Rectal smooth muscle tissue (tissue), 1 donor: ENCODE data around the gene WDR54.
"Not testable (repeated sequence)": the region's sequence is repeated elsewhere in the genome, so short reads cannot be mapped to it uniquely, and the experiment has no call there.

Experiments
- H3K27ac ChIP-seq: one replicate; pipeline ENCODE4 v1.7.0; 2013; ENCODE audit warnings: low read depth, low read length, inconsistent platforms
- H3K27me3 ChIP-seq: one replicate; pipeline ENCODE4 v1.7.0; 2013; ENCODE audit warnings: low read length; ENCODE audit not compliant: control insufficient read depth, insufficient read depth
- H3K36me3 ChIP-seq: one replicate; pipeline ENCODE4 v1.7.0; 2013; ENCODE audit warnings: low read length; ENCODE audit not compliant: control insufficient read depth, insufficient read depth
- H3K4me1 ChIP-seq: one replicate; pipeline ENCODE4 v1.7.0; 2013; ENCODE audit warnings: low read length; ENCODE audit not compliant: control insufficient read depth, insufficient read depth
- H3K4me3 ChIP-seq: one replicate; pipeline ENCODE4 v1.7.0; 2013; ENCODE audit warnings: low read length
- H3K9ac ChIP-seq: one replicate; pipeline ENCODE4 v1.7.0; 2013; ENCODE audit warnings: low read length

WDR54 gene

DNA sequence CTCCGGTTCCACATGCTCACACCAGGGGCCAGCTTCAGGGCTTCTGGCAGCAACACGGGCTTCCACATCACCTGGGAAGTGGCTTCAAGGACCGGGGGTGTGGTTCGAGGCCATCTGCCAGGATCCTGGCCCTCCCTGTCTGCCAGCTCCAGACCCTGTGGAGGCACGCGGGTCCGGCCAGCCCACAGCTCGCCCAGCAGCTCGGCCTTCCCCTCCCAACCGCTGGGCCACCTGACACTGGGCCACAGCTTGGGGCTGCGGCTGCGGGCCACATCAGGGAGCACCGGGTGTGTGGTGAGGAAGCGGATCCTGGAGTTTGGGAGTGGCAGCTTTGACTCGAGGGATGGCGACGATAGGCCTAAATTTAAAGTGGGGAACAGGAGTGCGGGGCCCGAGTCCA lies 7.1 kb upstream of the WDR54 start:
- H3K9ac ChIP-seq: no peak overlapping the region
- peaks cover 4% of the 10 kb centered on the region for H3K4me1 ChIP-seq
- no peaks in the 10 kb centered on the region for H3K36me3 ChIP-seq
- no peaks in the 10 kb centered on the region for H3K27me3 ChIP-seq
- H3K4me3 ChIP-seq: peak overlapping the region; percentile 70
- no peak overlapping the region for H3K27ac ChIP-seq

DNA sequence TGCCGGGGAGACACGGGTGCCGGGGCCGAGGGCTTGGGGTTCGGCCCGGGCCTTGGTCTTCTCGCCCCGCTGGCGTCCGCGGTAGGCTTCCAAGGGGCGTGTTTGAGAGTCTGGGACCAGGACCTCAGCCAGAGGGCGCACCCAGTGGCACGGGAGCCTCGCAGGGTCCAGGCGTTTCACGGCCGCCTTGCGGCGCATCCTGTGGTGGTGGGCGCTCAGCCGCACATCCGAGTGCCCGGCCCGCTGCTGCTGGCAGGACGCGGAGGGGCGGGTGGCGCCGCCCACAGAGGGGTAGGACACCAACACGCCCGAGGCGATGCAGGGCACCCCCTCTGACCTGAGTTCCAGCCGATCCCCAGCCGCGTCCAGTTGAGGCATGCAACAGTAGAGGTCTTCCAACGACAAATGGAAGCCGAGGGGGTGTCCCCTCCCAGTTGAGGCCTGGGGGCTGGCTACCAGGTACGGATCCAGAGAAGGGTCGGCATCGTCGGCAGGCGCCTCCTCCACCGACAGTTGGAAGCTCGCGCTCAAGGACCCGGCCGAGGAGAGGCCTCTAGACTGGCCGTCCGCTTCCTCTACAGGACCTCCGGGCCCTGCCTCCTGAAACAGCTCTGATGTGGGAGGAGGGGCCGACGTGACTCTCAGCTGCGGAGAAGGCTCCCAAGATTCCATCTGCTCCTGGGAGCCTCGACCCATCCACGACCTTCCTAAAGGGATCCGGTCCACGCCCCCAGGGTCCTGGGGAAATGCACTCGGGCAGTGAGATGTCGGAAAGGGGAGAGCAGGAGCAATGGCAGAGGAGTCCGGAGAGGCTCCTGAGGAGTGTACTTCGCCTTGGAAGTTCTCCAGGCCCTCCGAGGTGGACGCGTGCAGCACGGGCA lies 6.4 kb upstream of the WDR54 start:
- H3K4me1 ChIP-seq: peaks cover 4% of the 10 kb centered on the region
- no peaks in the 10 kb centered on the region for H3K27me3 ChIP-seq
- no peak overlapping the region for H3K27ac ChIP-seq
- H3K4me3 ChIP-seq: peak overlapping the region; percentile 70
- H3K9ac ChIP-seq: peak overlapping the region; percentile 8
- no peaks in the 10 kb centered on the region for H3K36me3 ChIP-seq

DNA sequence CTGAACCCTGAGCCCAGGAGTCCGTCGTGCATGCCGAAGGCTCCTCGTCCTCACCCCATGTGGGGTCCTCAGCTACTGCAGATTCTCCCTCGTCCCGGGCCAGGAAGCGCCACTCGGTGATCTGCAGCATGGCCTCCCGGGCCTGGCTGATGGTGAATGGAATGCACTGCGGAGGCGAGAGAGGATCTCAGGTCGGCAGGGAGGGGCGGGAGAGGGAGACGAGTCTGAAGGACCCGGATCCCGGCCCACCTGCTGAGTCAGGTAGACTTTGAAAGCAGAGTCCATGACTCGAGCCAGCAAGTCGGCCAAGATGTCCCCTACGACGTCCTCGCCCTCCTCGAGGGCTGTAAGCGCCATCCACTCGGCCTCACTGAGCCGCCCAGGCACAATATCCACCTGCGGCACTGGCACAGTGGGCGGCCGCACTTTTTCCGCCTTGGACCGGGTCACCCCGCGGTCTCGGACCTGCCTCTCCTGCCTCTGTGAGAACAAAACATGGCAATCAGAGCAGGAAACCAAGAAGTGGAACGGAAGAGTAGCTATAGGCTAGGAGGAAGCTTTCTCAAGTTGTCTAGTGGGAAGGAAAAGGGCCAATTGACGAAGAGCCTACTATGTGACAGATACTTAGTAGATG lies 5.7 kb upstream of the WDR54 start:
- Histone ChIP-seq H3K27ac (no peak overlapping the region), H3K4me1 (peaks cover 4% of the 10 kb centered on the region), H3K36me3 (no peaks in the 10 kb centered on the region), H3K27me3 (no peaks in the 10 kb centered on the region), H3K4me3 (peak overlapping the region; percentile 70), H3K9ac (no peak overlapping the region)

DNA sequence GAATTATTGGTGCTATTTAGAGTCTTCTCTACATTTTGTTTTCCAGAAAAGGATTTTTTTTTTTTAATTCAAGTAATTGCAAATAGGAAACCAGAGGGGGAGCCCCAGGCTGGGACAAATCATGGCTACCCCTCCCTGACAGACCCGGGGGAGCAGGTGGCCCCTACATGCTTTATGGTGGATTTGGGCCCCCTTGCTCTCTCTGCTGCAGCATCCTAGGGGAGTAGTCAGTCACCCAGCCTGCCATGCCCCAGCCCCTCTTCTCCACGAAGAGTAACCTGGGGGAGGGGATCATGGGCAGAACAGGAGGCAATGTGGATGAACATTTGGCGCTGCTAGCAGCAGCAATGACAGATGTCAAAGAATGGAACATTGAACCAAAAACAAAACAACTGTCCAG lies 4.8 kb upstream of the WDR54 start:
- Histone ChIP-seq H3K4me1 (peaks cover 4% of the 10 kb centered on the region), H3K36me3 (no peaks in the 10 kb centered on the region), H3K27ac (no peak overlapping the region), H3K9ac (no peak overlapping the region), H3K27me3 (no peaks in the 10 kb centered on the region), H3K4me3 (no peak overlapping the region)

DNA sequence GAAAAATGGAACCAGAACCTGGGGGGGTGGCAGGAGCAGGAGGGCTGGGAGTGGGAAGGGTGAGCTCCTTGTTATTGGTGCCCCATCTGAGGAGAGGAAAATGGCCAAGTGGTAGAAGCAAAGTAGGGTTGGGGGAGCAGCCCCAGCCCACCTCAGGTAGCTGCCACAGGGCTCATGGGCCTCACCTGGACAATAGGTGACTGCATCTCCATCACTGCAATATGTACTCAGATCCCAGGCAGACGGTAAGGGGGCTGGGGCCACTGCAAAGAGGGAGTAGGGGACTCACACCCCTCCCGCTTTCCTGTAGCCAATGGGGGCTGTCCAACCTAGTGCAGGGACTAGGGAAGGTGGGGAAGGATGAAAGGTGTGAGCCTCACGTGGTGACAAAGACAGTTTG lies 4.3 kb upstream of the WDR54 start:
- no peaks in the 10 kb centered on the region for H3K36me3 ChIP-seq
- no peaks in the 10 kb centered on the region for H3K27me3 ChIP-seq
- no peak overlapping the region for H3K4me3 ChIP-seq
- H3K27ac ChIP-seq: no peak overlapping the region
- peaks cover 4% of the 10 kb centered on the region for H3K4me1 ChIP-seq
- H3K9ac ChIP-seq: no peak overlapping the region

DNA sequence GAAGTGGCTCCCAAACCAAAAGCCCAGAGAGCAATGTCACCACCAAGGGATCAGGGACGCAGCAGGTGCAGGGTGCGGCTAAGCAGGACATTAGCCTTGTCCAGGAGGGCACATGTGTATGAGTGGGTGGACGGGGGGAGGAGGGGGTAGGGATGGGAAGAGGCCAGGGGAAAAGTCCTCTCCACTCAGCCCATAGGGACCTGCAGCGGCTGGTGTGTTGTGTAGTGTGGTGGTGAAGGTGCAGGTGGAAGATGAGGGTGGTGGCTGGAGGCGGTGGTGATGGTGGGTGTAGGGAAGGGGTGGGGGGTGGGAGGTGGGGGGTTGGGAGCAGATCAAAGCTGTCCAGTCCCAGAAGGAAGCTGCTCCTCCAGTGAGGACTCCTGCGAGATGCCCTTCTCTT lies 3.8 kb upstream of the WDR54 start:
- Histone ChIP-seq H3K4me1 (peaks cover 4% of the 10 kb centered on the region), H3K9ac (no peak overlapping the region), H3K27ac (no peak overlapping the region), H3K4me3 (no peak overlapping the region), H3K36me3 (no peaks in the 10 kb centered on the region), H3K27me3 (no peaks in the 10 kb centered on the region)

DNA sequence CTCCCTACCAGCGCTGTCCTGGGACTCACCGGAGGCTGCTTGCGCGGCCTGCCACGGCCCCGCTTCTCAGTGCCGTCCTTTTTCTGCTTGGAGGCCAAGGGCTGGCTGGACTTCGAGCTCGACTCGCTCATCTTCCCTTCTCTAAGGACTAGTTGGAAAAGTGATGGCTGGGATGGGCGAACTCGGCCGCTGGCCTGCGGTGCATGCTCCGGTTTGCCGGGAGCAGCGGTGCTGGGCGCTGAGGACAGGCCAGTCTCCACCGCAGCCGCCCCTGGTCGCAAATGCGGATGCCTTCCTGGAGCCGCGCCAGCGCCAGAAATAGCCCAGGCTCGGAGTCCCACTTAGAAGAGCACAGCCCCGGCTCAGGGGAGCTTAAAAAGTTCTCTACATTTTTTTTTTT lies 3.2 kb upstream of the WDR54 start:
- no peak overlapping the region for H3K27ac ChIP-seq
- no peaks in the 10 kb centered on the region for H3K27me3 ChIP-seq
- H3K4me3 ChIP-seq: no peak overlapping the region
- no peaks in the 10 kb centered on the region for H3K36me3 ChIP-seq
- H3K9ac ChIP-seq: no peak overlapping the region
- H3K4me1 ChIP-seq: peaks cover 4% of the 10 kb centered on the region

DNA sequence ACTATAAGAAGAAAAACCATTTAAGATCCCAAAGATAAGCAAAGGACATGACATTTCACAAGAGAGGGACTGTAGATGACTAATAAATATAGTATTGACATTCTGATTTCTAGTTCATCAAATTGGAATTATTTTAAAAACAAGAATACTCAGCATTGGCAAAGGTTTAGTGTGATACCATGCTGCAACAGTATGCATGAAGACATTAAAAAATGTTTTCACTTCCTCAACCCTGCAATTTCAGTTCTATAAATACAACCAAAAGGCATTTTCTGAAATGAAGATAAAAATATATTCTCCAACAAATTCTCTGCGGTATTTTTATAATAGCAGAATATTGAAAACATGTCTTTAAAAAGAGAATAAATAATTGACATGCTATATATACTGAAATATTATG lies 2.2 kb upstream of the WDR54 start:
- Histone ChIP-seq H3K36me3 (no peaks in the 10 kb centered on the region), H3K4me3 (no peak overlapping the region)

DNA sequence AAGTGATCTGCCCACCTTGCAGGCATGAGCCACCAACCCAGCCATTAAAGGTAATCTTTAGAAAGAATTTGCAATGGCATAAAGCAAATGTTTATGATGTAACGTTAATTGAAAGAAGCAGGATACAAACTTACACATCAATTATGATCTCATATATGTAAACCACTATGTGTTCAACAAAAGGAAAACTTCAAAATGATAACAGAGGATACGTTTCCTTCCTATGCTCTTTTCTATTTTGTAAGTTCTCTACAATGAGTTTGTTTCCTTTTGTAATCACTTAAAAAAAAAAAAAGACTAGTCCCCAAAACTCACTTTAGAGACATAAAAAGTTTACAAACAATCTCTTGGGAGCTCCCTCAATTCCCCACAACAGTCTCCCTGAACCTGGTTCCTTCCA lies 1.5 kb upstream of the WDR54 start:
- H3K4me1 ChIP-seq: no peaks in the 10 kb centered on the region
- no peaks in the 10 kb centered on the region for H3K27me3 ChIP-seq
- H3K9ac ChIP-seq: no peak overlapping the region
- no peak overlapping the region for H3K27ac ChIP-seq
- H3K36me3 ChIP-seq: no peaks in the 10 kb centered on the region
- no peak overlapping the region for H3K4me3 ChIP-seq

More for the DNA sequence above, 2.2 kb upstream of the WDR54 start:
- H3K4me1 ChIP-seq: peaks cover 2% of the 10 kb centered on the region
- no peaks in the 10 kb centered on the region for H3K27me3 ChIP-seq
- H3K27ac ChIP-seq: no peak overlapping the region
- H3K9ac ChIP-seq: no peak overlapping the region

DNA sequence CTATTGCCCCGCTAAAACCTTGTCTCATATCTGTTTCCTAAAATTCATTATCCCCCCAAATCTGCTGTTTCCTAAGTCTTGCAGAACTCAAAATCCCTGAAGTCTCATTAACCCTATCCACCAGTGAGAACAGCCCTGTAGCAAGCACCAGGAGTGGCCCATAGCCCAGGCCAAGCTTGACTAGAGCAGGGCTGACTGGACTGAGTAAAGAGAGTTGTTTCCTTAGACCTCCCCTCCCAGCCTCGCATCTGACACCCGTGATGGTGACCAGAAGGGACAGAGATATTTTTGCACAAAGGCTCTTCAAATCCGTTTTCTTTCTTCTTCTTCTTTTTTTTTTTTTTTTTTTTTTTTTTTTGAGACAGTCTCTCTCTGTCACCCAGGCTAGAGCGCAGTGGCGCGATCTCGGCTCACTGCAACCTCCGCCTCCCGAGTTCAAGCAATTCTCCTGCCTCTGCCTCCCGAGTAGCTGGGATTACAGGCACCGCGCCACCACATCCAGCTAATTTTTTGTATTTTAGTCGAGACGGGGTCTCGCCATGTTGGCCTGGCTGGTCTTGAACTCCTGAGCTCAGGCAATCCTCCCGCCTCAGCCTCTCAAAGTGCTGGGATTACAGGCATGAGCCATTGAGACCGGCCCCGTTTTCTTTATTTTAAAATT lies 957 bp upstream of the WDR54 start:
- not testable (repeated sequence) for H3K4me1 ChIP-seq, H3K27me3 ChIP-seq, H3K36me3 ChIP-seq, H3K27ac ChIP-seq, H3K9ac ChIP-seq
- H3K4me3 ChIP-seq: peak overlapping the region; percentile 90

DNA sequence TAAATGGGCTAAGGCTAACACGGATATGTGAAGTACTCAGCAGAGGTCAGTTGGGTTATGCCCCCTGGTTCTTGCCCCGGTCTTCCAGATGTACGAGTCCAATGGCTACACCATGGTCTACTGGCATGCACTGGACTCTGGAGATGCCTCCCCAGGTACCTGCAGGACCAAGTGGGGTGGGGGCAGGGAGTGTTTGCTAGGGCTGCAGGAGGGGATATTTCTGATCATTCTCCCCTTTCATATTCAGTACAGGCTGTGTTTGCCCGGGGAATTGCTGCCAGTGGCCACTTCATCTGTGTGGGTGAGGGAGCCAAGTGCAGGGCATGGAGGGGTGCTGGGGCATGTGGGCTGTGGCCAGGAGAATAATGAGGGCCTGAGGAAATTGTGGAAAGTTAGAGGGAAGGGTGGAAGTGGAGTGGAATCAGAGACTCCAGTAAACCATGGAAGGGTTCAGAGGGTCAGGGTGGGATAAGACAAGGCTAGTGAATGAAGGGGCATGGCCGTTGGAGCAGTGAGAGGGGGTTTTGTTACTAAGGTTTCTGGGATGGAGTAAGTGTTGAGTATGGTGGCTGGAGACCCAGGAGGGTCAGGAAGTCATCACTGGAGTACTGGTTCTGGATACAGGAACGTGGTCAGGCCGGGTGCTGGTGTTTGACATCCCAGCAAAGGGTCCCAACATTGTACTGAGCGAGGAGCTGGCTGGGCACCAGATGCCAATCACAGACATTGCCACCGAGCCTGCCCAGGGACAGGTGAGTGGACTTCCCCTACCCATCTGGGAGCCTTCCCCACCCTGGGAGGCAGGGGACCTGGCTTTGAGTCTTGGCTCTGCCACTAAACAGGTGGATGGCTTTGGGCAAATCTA lies 1.9 kb downstream of the WDR54 start:
- no peak overlapping the region for H3K27ac ChIP-seq
- H3K4me3 ChIP-seq: no peak overlapping the region
- H3K4me1 ChIP-seq: no peaks in the 10 kb centered on the region
- H3K27me3 ChIP-seq: no peaks in the 10 kb centered on the region
- H3K9ac ChIP-seq: no peak overlapping the region
- no peaks in the 10 kb centered on the region for H3K36me3 ChIP-seq
